Nephron (organoid): ENCODE data around the gene SOX13.

ENCODE experiments used
- H3K27ac Mint-ChIP-seq, 3 experiments: 2 replicates each; pipeline ENCODE4 v1.8.0; 2020; ENCODE audit warnings: mixed read lengths in 3 of 3, mild to moderate bottlenecking in 2 of 3, moderate library complexity in 1 of 3
- H3K27me3 Mint-ChIP-seq: 2 replicates; pipeline ENCODE4 v1.8.0; 2021; ENCODE audit warnings: low read depth, mild to moderate bottlenecking, moderate library complexity, mixed read lengths
- H3K36me3 Mint-ChIP-seq: 2 replicates; pipeline ENCODE4 v1.8.0; 2020; ENCODE audit warnings: low read depth, mixed read lengths
- H3K4me1 Mint-ChIP-seq: 2 replicates; pipeline ENCODE4 v1.8.0; 2020; ENCODE audit warnings: mixed read lengths
- H3K4me3 Mint-ChIP-seq, 3 experiments: 2 replicates each; pipeline ENCODE4 v1.8.0; 2020; ENCODE audit warnings: mild to moderate bottlenecking in 3 of 3, mixed read lengths in 3 of 3, moderate library complexity in 2 of 3
- H3K9me3 Mint-ChIP-seq: 2 replicates; pipeline ENCODE4 v1.8.0; 2020; ENCODE audit warnings: mixed read lengths
- CTCF ChIP-seq, 3 experiments: fragments of 200-600 bp; sonication (generic); IDR thresholded peaks; one replicate each; pipeline ENCODE4 v1.5.0; 2021; ENCODE audit warnings: antibody characterized with exemption in 3 of 3; ENCODE audit not compliant: unreplicated experiment in 3 of 3

The SOX13 gene

GRCh38 chr1:204149635-204150565, 77.0 kb downstream of the SOX13 start:
- no peaks in the 10 kb centered on the region for H3K36me3 Mint-ChIP-seq
- peaks cover 11% of the 10 kb centered on the region for H3K4me1 Mint-ChIP-seq
- peaks cover 22% of the 10 kb centered on the region for H3K27me3 Mint-ChIP-seq
- H3K27ac Mint-ChIP-seq, result peak overlapping the region in 2 of 3 experiments; percentile 36 to 50
- H3K9me3 Mint-ChIP-seq, result no peaks in the 10 kb centered on the region
- peak overlapping the region; percentile 79 to 84 (median 83) for H3K4me3 Mint-ChIP-seq
- no peak for TF ChIP-seq CTCF (IDR thresholded peaks at IDR 0.05; ENCODE audit: unreplicated experiment in 3 of 3)

DNA sequence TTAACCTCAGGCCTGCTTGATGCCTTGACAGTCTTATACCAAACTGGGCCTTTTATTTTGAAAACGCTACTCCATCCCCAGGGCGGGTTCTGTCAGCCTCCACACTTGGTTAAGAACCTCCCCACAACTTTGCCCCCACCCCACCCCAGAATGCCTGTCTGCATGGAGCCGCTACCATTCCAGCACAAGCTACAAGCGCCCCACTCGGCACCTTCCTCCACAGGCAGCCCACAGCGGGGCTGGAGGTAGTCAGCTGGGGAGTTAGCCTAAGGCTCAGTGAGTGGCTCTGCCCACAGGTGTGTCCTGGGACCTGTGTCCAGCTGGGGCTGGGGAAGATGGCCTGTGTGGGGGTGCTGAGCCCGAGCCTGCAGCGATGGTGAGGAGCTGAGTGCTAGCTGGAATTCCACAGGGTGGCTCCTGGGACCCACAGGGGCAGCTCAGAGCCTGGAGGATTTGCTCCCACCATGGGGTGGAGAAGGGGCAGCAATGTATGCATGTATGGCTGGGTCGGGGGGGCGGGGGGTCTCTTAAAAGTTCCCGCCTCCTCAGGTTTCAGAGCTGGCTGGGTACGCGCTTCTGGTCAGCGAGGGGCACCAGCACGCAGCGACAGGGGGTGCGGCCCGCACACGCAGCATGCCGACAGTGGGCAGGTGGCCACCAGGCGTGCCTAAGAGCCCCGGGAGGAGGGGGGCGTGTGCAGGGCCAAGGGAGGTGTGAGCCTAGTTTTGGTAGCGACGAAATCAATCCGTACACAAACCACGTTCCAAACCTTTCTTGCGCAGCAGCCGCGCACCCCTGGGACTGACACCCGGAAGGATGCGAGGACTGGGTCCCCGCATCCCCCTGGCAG, 78.0 kb downstream of the SOX13 start:
- peak overlapping the region in 2 of 3 experiments; percentile 36 to 50 for H3K27ac Mint-ChIP-seq
- H3K4me1 Mint-ChIP-seq, result peaks cover 11% of the 10 kb centered on the region
- no peaks in the 10 kb centered on the region for H3K36me3 Mint-ChIP-seq
- no peak for TF ChIP-seq CTCF (IDR thresholded peaks at IDR 0.05; ENCODE audit: unreplicated experiment in 3 of 3)
- peaks cover 25% of the 10 kb centered on the region for H3K27me3 Mint-ChIP-seq
- H3K9me3 Mint-ChIP-seq, result no peaks in the 10 kb centered on the region
- peak overlapping the region; percentile 79 to 84 (median 83) for H3K4me3 Mint-ChIP-seq

DNA sequence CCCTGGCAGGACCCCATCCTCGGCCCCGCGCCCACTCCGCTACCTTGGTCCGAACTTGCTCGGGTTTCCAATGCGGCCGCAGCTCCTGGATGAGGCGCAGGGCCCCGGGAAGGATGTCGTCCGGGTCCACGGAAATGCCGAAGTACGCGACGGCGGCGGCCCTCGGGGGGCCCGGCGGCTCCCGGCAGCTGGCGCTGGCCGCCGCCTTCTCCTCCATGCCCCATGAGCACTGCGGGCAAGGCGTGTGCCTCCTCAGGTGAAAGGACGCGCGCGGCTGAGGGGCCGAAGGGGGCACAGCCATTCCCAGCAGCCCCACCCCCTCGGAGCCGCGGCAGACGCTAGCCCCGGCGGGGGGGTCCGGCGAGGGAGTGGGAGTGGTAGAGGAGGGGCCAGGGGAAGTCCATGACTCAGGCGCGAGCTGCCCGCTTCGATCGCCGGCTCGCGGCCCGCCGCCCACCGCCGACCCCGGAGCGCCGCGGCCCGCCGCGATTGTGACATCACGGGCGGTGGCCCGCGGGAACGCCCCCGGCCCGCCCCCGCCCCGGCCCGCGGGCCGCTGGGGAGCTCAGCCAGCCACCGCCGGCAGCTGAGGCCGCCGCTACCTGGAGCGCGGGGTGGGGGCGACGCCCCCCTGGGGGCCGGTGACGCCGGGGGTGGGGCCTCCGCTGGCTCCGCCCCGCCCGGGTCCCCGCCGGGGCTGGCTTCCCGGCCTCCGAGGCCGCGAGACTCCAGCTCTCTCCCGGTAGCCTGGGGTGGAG, 78.8 kb downstream of the SOX13 start, which contains the start of gene ETNK2:
Gene ETNK2 (minus strand): TSS at position 493 of the 758 bp plus-strand sequence. CDS start 192 bp downstream, at position 301.
- H3K4me1 Mint-ChIP-seq, result peaks cover 11% of the 10 kb centered on the region
- no peaks in the 10 kb centered on the region for H3K9me3 Mint-ChIP-seq
- peaks cover 29% of the 10 kb centered on the region for H3K27me3 Mint-ChIP-seq
- peak within 1 kb of the TSS in 2 of 3 experiments; percentile 44 to 68 for H3K27ac Mint-ChIP-seq
- H3K4me3 Mint-ChIP-seq, result peak within 1 kb of the TSS; percentile 84 to 87 (median 85)
- TF ChIP-seq CTCF (IDR thresholded peaks at IDR 0.05; ENCODE audit: unreplicated experiment in 3 of 3), result no peak
- no peaks in the 10 kb centered on the region for H3K36me3 Mint-ChIP-seq

- Mint-ChIP-seq H3K27ac (peak overlapping the region in 2 of 3 experiments; percentile 44 to 68), H3K27me3 (peaks cover 37% of the 10 kb centered on the region), H3K4me3 (peak overlapping the region; percentile 84 to 87 (median 85)), H3K36me3 (no peaks in the 10 kb centered on the region), H3K4me1 (peaks cover 11% of the 10 kb centered on the region), H3K9me3 (no peaks in the 10 kb centered on the region)
- TF ChIP-seq CTCF (IDR thresholded peaks at IDR 0.05; ENCODE audit: unreplicated experiment in 3 of 3), result no peak
Measured at GRCh38 chr1:204152310-204153044, 79.6 kb downstream of the SOX13 start.

GRCh38 chr1:204153667-204154066, 80.8 kb downstream of the SOX13 start:
- H3K4me1 Mint-ChIP-seq, result peaks cover 19% of the 10 kb centered on the region
- peak overlapping the region in 2 of 3 experiments; percentile 35 to 79 for H3K4me3 Mint-ChIP-seq
- peaks cover 31% of the 10 kb centered on the region for H3K27me3 Mint-ChIP-seq
- peak overlapping the region in 1 of 3 experiments; percentile 18 for H3K27ac Mint-ChIP-seq
- no peak for TF ChIP-seq CTCF (IDR thresholded peaks at IDR 0.05; ENCODE audit: unreplicated experiment in 3 of 3)
- H3K9me3 Mint-ChIP-seq, result no peaks in the 10 kb centered on the region
- no peaks in the 10 kb centered on the region for H3K36me3 Mint-ChIP-seq
